HCT116 (cell line): Measurements from ENCODE around the gene MTSS2. TPM values are rescaled to one million over a fixed set of nuclear protein-coding genes. Genes with fewer than 3 reads are reported as not detected.

Experiments used
- ATAC-seq: fragments of 200-7000 bp; cut with Tn5 transposase; 2 replicates; pipeline ENCODE4 v1.9.1; 2020; ENCODE audit warnings: mild to moderate bottlenecking, moderate library complexity
- BruUV-seq: library from RNA; stranded (reverse); fragments of 400-500 nt; replicated peaks from 2 replicates; lab custom pipeline; 2021; lab: Mats Ljungman, UMichigan
- CTCF ChIA-PET: fragments of 300-600 bp; sonication (Branson Sonifier 250); formaldehyde crosslinking; loops from one replicate; lab custom pipeline; 2021; ENCODE audit warnings: antibody characterized with exemption; lab: Charles Lee
- POLR2A ChIA-PET: fragments of 300-600, 350-600 bp; sonication (Branson Sonifier 250); formaldehyde crosslinking; loops from one replicate; lab custom pipeline; 2021; ENCODE audit warnings: antibody characterized with exemption; lab: Charles Lee
- RAD21 ChIA-PET, 2 experiments: fragments of 300-600 bp; sonication (Branson Sonifier 250); formaldehyde crosslinking; loops; one replicate each; lab custom pipeline; 2023; ENCODE audit warnings: low total read pairs in 2 of 2; ENCODE audit not compliant: uncharacterized antibody in 2 of 2, unreplicated experiment in 2 of 2, low non-redundant PET in 1 of 2; lab: Charles Lee
- DNase-seq: peaks from one replicate; pipeline ENCODE4 v3.0.0-alpha.2; 2010; ENCODE audit warnings: low read depth, low spot score
- H2AFZ ChIP-seq: fragments of 200-600 bp; shearing (Covaris generic), sonication (generic); 2 replicates; pipeline ENCODE4 v1.6.1; 2017; ENCODE audit warnings: low read depth, mixed run types, mixed read lengths, antibody characterized with exemption, low read length; ENCODE audit not compliant: poor library complexity, severe bottlenecking
- H3K27ac ChIP-seq: 2 replicates; pipeline ENCODE4 v1.5.1; 2012; ENCODE audit warnings: low read depth, low read length
- H3K27me3 ChIP-seq: fragments of 200-600 bp; sonication (generic); 2 replicates; pipeline ENCODE4 v1.6.1; 2016; ENCODE audit warnings: mixed run types, low read length, mixed read lengths; ENCODE audit not compliant: insufficient read depth
- H3K36me3 ChIP-seq, 2 experiments: fragments of 200-500 bp in 1 of 2; fragments of 200-600 bp in 1 of 2; sonication (Bioruptor generic) in 1 of 2; sonication (generic) in 1 of 2; 2 replicates each; pipeline versions ENCODE4 v1.5.1 to v1.6.1; 2014 to 2016; ENCODE audit warnings: low read length in 2 of 2, inconsistent platforms in 1 of 2, mixed read lengths in 1 of 2, mixed run types in 1 of 2; ENCODE audit not compliant: insufficient read depth in 2 of 2, control insufficient read depth in 1 of 2
- H3K4me1 ChIP-seq, 2 experiments: fragments of 200-600 bp in 1 of 2; sonication (generic) in 1 of 2; 2 replicates each; pipeline versions ENCODE4 v1.5.1 to v1.6.1; 2012 to 2017; ENCODE audit warnings: low read length in 2 of 2, inconsistent platforms in 1 of 2, mild to moderate bottlenecking in 1 of 2, mixed read lengths in 1 of 2, mixed run types in 1 of 2, moderate library complexity in 1 of 2; ENCODE audit not compliant: insufficient read depth in 2 of 2, control insufficient read depth in 1 of 2
- H3K4me2 ChIP-seq: fragments of 200-600 bp; sonication (generic); 2 replicates; pipeline ENCODE4 v1.6.1; 2017; ENCODE audit warnings: mixed run types, low read length, mixed read lengths
- H3K4me3 ChIP-seq, 2 experiments: fragments of 200-600 bp in 1 of 2; sonication (generic) in 1 of 2; replicated peaks in 1 of 2; 2 replicates each; pipeline ENCODE4 v1.5.1; 2011 to 2016; ENCODE audit warnings: low read length in 2 of 2, control low read depth in 1 of 2, low read depth in 1 of 2, mild to moderate bottlenecking in 1 of 2, mixed read lengths in 1 of 2, mixed run types in 1 of 2
- H3K79me2 ChIP-seq: fragments of 200-600 bp; sonication (generic); 2 replicates; pipeline ENCODE4 v1.6.1; 2017; ENCODE audit warnings: mild to moderate bottlenecking, mixed run types, low read length, moderate library complexity, mixed read lengths; ENCODE audit not compliant: insufficient read depth
- H3K9ac ChIP-seq: fragments of 200-600 bp; sonication (generic); 2 replicates; pipeline ENCODE4 v1.6.1; 2016; ENCODE audit warnings: low read length, mixed read lengths
- H3K9me2 ChIP-seq: fragments of 200-600 bp; sonication (generic), shearing (Covaris generic); 2 replicates; pipeline ENCODE4 v1.6.1; 2017; ENCODE audit warnings: mixed run types, mild to moderate bottlenecking, moderate library complexity; ENCODE audit not compliant: insufficient read depth
- H3K9me3 ChIP-seq, 2 experiments: fragments of 200-500 bp in 1 of 2; fragments of 200-600 bp in 1 of 2; sonication (Bioruptor generic) in 1 of 2; sonication (generic) in 1 of 2; 2 replicates each; pipeline ENCODE4 v1.6.1; 2014 to 2017; ENCODE audit warnings: low read length in 2 of 2, mixed read lengths in 2 of 2, inconsistent platforms in 1 of 2, low read depth in 1 of 2, mild to moderate bottlenecking in 1 of 2, mixed run types in 1 of 2, moderate library complexity in 1 of 2; ENCODE audit not compliant: control insufficient read depth in 1 of 2, insufficient read depth in 1 of 2
- H4K20me1 ChIP-seq: fragments of 200-600 bp; sonication (generic), shearing (Covaris generic); 2 replicates; pipeline ENCODE4 v1.6.1; 2017; ENCODE audit warnings: mixed run types, mild to moderate bottlenecking, moderate library complexity; ENCODE audit not compliant: insufficient read depth
- ELF1 ChIP-seq: IDR thresholded peaks from 2 replicates; pipeline ENCODE4 v1.6.1; 2012; ENCODE audit warnings: low read depth, borderline replicate concordance
- EZH2 ChIP-seq: fragments of 200-600 bp; sonication (generic); IDR thresholded peaks from 2 replicates; pipeline ENCODE4 v1.6.1; 2017; ENCODE audit warnings: antibody characterized with exemption, mixed run types
- FOSL1 ChIP-seq: IDR thresholded peaks from 2 replicates; pipeline ENCODE4 v1.6.1; 2012; ENCODE audit warnings: low read depth
- POLR2A ChIP-seq: IDR thresholded peaks from 2 replicates; pipeline ENCODE4 v1.7.0; 2011; ENCODE audit warnings: borderline replicate concordance; ENCODE audit not compliant: insufficient read depth, insufficient read length; ENCODE audit errors: extremely low read depth
- SIN3A ChIP-seq: IDR thresholded peaks from 2 replicates; pipeline ENCODE4 v1.6.1; 2012; ENCODE audit warnings: low read depth
- SP1 ChIP-seq: IDR thresholded peaks from 2 replicates; pipeline ENCODE4 v1.6.1; 2012; ENCODE audit warnings: low read depth
- SRF ChIP-seq: IDR thresholded peaks from 2 replicates; pipeline ENCODE4 v1.6.1; 2012; ENCODE audit warnings: low read depth
- TCF7L2 ChIP-seq: IDR thresholded peaks from 2 replicates; pipeline ENCODE4 v1.7.0; 2011; ENCODE audit warnings: borderline replicate concordance, inconsistent platforms; ENCODE audit not compliant: insufficient read depth, insufficient read length; ENCODE audit errors: extremely low read depth
- ZFX ChIP-seq: fragments of 450-650 bp; IDR thresholded peaks from 2 replicates; pipeline ENCODE4 v1.6.1; 2017
- intact Hi-C: fragments of 100-400 bp; cut with micrococcal nuclease; formaldehyde crosslinking; loops from 2 replicates; pipeline ENCODE4 v1.10.0; 2022
- total RNA-seq: library from RNA; stranded (reverse); gene quantifications from one replicate; pipeline ENCODE4 v1.2.1, GENCODE V29; 2021; ENCODE audit not compliant: unreplicated experiment
- TF ChIP-seq, protein P1 (sequence below): IDR thresholded peaks from 2 replicates; pipeline ENCODE4 v1.6.1; 2011; ENCODE audit warnings: mild to moderate bottlenecking, low read length, moderate library complexity; ENCODE audit not compliant: insufficient replicate concordance; ENCODE audit errors: extremely low read depth

The MTSS2 gene
- total RNA-seq, 1 experiment from 2014 or later, result 41.8 TPM

DNA sequence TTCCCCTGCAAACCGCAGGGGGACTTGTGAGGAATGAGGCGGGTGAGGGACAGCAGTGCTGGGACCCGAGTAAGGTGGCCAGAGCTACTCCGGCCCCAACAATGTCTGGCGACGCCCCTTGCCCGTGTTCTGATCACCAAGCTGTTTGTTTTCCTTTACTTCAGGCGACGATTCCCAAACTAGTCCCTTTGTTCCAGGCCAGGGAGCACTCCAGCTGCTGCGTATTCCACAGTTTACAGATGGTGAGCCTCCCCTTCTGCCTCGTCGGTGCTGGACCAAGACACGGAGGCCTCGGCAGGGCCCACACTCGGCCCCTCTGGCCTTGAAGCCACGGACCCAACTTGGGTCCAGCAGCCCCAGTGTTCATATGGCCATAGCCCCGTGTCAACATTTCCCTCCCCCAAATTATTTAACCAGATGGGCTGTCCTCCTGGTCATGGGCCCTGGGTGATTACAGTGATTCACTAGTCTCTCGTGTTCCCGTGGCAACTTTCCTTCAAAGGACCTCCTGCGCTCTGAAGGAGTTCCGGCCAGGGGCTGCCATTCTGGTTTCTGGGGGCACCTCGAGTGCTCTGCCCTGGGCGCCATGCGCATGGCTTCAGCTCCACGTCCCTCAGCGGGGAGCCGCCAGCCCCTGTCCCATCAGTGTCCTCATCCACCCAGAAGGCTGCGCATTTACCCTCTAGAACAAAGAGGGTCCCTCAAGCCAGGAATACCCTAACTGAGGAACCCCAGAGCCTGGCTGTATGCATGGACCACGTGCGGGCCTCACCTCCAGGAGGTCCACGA is 24.8 kb upstream of the MTSS2 start:
- H3K4me3 ChIP-seq, result no peak overlapping the region
- no peaks in the 10 kb centered on the region for H3K9me2 ChIP-seq
- no peaks in the 10 kb centered on the region for H3K79me2 ChIP-seq
- CTCF ChIA-PET, result no interaction called here
- H3K27me3 ChIP-seq, result no peaks in the 10 kb centered on the region
- H3K9me3 ChIP-seq, result no peaks in the 10 kb centered on the region
- peaks cover 28 to 37% of the 10 kb centered on the region in 2 experiments for H3K4me1 ChIP-seq
- no peaks in the 10 kb centered on the region for H3K36me3 ChIP-seq
- no peak overlapping the region for H3K27ac ChIP-seq
- H3K9ac ChIP-seq, result no peak overlapping the region
- no peaks in the 10 kb centered on the region for H4K20me1 ChIP-seq
- TF ChIP-seq TCF7L2 (no peak), POLR2A (no peak), SP1 (no peak), EZH2 (no peak), FOSL1 (no peak), ZFX (no peak), SRF (no peak), SIN3A (no peak), ELF1 (no peak)
- TF ChIP-seq, protein P1, sequence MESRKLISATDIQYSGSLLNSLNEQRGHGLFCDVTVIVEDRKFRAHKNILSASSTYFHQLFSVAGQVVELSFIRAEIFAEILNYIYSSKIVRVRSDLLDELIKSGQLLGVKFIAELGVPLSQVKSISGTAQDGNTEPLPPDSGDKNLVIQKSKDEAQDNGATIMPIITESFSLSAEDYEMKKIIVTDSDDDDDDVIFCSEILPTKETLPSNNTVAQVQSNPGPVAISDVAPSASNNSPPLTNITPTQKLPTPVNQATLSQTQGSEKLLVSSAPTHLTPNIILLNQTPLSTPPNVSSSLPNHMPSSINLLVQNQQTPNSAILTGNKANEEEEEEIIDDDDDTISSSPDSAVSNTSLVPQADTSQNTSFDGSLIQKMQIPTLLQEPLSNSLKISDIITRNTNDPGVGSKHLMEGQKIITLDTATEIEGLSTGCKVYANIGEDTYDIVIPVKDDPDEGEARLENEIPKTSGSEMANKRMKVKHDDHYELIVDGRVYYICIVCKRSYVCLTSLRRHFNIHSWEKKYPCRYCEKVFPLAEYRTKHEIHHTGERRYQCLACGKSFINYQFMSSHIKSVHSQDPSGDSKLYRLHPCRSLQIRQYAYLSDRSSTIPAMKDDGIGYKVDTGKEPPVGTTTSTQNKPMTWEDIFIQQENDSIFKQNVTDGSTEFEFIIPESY, result no peak
- RAD21 ChIA-PET, result no interaction called here
- no peak for DNase-seq
- H3K4me2 ChIP-seq, result no peak overlapping the region
- POLR2A ChIA-PET, result no interaction called here
- intact Hi-C loops, result no loop called here
- no peak overlapping the region for H2AFZ ChIP-seq
- BruUV-seq, result no TSS peak
- no peak for ATAC-seq
